ENCODE data around the gene ANKRD13B. TPM values are rescaled to one million over a fixed set of nuclear protein-coding genes. Genes with fewer than 3 reads are reported as not detected.
A peak's percentile ranks its signal among the peaks of the same experiment; 100 is the strongest.

The ANKRD13B gene
- total RNA-seq, 1 experiment from 2014 or later = 10.4 TPM

DNA sequence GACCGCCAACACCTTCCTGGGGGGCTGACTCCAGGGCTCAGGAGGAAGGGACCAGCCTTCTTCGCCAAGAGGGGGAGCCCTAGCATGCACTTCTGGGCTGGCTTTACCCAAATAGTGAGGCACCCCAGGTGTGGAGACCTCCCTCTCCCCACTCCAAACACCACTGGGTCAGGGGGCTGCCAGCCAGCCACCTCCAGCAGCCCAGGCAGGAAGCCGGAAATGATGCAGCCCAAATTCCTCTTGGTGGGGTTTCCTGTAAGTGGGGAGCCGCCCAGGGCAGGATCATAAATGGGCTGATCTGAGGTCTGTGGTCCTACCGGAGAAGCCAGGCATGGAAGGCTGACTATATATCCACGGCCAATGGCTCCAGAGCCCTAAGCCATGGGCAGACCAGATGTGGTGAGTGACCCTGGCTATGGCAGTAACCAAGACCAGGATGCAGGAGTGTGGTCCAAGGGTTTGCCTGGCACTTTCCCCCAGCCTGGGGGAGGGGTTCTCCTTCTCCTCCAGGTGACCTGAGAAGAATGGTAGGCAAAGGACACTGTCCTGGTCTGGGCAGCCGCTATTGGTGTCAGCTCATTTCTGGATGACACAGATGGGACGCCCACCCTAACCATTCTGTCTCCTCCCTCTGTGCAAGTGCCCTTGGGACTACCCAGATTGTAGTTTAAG is 7.7 kb upstream of the ANKRD13B start:
- intact Hi-C loops (cut with micrococcal nuclease; ENCODE audit: unreplicated experiment) = no loop called here
- ChIA-PET CTCF (interaction anchor here (1.3 kb wide), 1 partner anchor 29 kb away, joined by 4 read pairs; no protein-coding TSS in a partner anchor), POLR2A (interaction anchor here (0.6 kb wide), 1 partner anchor 12 kb away, joined by 4 read pairs; no protein-coding TSS in a partner anchor)
- H3K9me3 ChIP-seq = no peaks in the 10 kb centered on the region
- no peak for DNase-seq
- Mint-ChIP-seq H3K4me3 (ENCODE audit: unreplicated experiment) (no peak overlapping the region), H3K4me1 (ENCODE audit: low read depth, unreplicated experiment) (no peaks in the 10 kb centered on the region), H3K36me3 (ENCODE audit: insufficient read depth, unreplicated experiment) (peaks cover 8% of the 10 kb centered on the region), H3K27ac (ENCODE audit: unreplicated experiment) (no peak overlapping the region), H3K9me3 (ENCODE audit: unreplicated experiment) (no peaks in the 10 kb centered on the region), H3K27me3 (ENCODE audit: insufficient read depth, unreplicated experiment) (no peaks in the 10 kb centered on the region)
- TF ChIP-seq, protein P1, sequence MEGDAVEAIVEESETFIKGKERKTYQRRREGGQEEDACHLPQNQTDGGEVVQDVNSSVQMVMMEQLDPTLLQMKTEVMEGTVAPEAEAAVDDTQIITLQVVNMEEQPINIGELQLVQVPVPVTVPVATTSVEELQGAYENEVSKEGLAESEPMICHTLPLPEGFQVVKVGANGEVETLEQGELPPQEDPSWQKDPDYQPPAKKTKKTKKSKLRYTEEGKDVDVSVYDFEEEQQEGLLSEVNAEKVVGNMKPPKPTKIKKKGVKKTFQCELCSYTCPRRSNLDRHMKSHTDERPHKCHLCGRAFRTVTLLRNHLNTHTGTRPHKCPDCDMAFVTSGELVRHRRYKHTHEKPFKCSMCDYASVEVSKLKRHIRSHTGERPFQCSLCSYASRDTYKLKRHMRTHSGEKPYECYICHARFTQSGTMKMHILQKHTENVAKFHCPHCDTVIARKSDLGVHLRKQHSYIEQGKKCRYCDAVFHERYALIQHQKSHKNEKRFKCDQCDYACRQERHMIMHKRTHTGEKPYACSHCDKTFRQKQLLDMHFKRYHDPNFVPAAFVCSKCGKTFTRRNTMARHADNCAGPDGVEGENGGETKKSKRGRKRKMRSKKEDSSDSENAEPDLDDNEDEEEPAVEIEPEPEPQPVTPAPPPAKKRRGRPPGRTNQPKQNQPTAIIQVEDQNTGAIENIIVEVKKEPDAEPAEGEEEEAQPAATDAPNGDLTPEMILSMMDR (IDR thresholded peaks at IDR 0.05; ENCODE audit: insufficient read depth in 1 of 2, low read depth in 1 of 2, low read length in 1 of 2, severe bottlenecking in 1 of 2, unreplicated experiment in 1 of 2) = no peak
- peaks cover 4% of the 10 kb centered on the region for H3K36me3 ChIP-seq (ENCODE audit: control insufficient read depth, insufficient read depth, low read length)
- no TSS peak for BruUV-seq (replicated peaks)
- no peak overlapping the region for H3K4me3 ChIP-seq (ENCODE audit: low read depth, low read length)
- peaks cover 13% of the 10 kb centered on the region for H3K4me1 ChIP-seq
- H3K27me3 ChIP-seq (replicated peaks; ENCODE audit: control insufficient read depth, insufficient read depth, low read length) = no peaks in the 10 kb centered on the region

DNA sequence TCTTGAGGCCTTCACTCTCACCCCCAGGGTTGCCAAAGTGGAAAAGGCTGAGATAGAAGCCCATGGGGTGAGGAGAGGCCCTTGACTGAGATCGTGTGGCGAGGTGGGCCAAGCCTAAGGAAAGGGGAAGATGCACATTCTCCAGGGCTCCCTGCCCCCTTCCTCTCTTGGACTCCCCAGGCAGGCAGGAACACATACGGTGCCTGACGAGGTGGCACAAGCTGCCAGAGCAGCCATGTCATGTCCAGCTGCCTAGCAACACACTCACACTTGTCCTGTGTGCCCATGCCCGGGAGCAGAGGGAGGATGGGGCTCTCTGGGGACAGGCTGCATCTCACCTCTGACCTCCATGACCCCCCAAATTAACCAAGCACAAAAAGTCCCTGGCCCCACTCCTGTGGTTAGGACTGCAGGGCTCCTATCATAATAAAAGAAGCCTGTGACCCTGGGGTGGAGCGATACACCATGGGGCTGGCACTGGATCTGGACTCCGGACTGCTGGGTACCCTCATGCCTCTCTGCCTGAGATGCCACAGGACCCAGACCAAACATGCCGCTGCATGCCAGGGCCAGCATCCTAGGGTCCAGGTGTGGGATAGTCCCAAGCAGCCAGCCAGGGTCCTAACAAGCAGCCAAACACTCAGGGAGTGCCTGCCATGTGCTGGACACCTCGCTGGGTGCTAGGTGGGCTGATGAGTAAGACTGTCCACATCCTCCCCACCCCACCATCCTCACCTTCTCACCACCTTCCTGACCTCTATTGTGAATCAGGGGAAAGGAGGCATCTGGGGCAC is 6.1 kb upstream of the ANKRD13B start:
- intact Hi-C loops (cut with micrococcal nuclease; ENCODE audit: unreplicated experiment) = no loop called here
- no peak overlapping the region for H3K4me3 ChIP-seq (ENCODE audit: low read depth, low read length)
- ChIA-PET CTCF (no interaction called here), POLR2A (no interaction called here)
- H3K36me3 ChIP-seq (ENCODE audit: control insufficient read depth, insufficient read depth, low read length) = peaks cover 4% of the 10 kb centered on the region
- Mint-ChIP-seq H3K36me3 (ENCODE audit: insufficient read depth, unreplicated experiment) (peaks cover 8% of the 10 kb centered on the region), H3K27ac (ENCODE audit: unreplicated experiment) (no peak overlapping the region), H3K4me3 (ENCODE audit: unreplicated experiment) (no peak overlapping the region), H3K4me1 (ENCODE audit: low read depth, unreplicated experiment) (no peaks in the 10 kb centered on the region), H3K9me3 (ENCODE audit: unreplicated experiment) (no peaks in the 10 kb centered on the region), H3K27me3 (ENCODE audit: insufficient read depth, unreplicated experiment) (no peaks in the 10 kb centered on the region)
- H3K4me1 ChIP-seq = peaks cover 18% of the 10 kb centered on the region
- no peaks in the 10 kb centered on the region for H3K27me3 ChIP-seq (replicated peaks; ENCODE audit: control insufficient read depth, insufficient read depth, low read length)
- no peaks in the 10 kb centered on the region for H3K9me3 ChIP-seq
- TF ChIP-seq, protein P1 (IDR thresholded peaks at IDR 0.05; ENCODE audit: insufficient read depth in 1 of 2, low read depth in 1 of 2, low read length in 1 of 2, severe bottlenecking in 1 of 2, unreplicated experiment in 1 of 2) = no peak
- DNase-seq = no peak
- no TSS peak for BruUV-seq (replicated peaks)

DNA sequence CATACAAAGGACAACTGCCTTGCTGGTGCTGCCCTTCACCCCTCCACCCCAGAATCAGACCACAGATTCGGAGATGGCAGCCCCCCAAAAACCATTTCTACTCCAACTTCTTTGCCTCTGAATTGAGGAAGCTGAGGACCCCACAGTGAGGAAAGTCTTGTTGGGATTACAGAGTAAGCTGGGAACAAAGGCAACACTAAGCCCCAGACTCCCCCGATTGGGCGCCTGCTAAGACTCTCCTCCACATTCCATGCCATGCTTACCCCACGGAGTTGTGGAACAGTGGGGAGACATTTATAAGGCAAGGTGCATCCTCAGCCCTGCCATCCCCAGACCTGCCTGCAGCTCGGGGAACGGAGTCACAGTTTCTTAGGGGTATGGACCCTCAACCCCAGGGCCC is 5.3 kb upstream of the ANKRD13B start:
- DNase-seq = no peak
- Mint-ChIP-seq H3K4me1 (ENCODE audit: low read depth, unreplicated experiment) (no peaks in the 10 kb centered on the region), H3K4me3 (ENCODE audit: unreplicated experiment) (peak overlapping the region; percentile 86), H3K9me3 (ENCODE audit: unreplicated experiment) (no peaks in the 10 kb centered on the region), H3K36me3 (ENCODE audit: insufficient read depth, unreplicated experiment) (peaks cover 8% of the 10 kb centered on the region), H3K27me3 (ENCODE audit: insufficient read depth, unreplicated experiment) (no peaks in the 10 kb centered on the region), H3K27ac (ENCODE audit: unreplicated experiment) (no peak overlapping the region)
- TF ChIP-seq, protein P1 (IDR thresholded peaks at IDR 0.05; ENCODE audit: insufficient read depth in 1 of 2, low read depth in 1 of 2, low read length in 1 of 2, severe bottlenecking in 1 of 2, unreplicated experiment in 1 of 2) = no peak
- CTCF ChIA-PET = interaction anchor here (1.4 to 1.9 kb wide), 2 partner anchors 30 to 52 kb away, joined by 4 to 7 read pairs; no protein-coding TSS in a partner anchor
- intact Hi-C loops (cut with micrococcal nuclease; ENCODE audit: unreplicated experiment) = no loop called here
- POLR2A ChIA-PET = no interaction called here
- H3K4me3 ChIP-seq (ENCODE audit: low read depth, low read length) = no peak overlapping the region
- H3K9me3 ChIP-seq = no peaks in the 10 kb centered on the region
- peaks cover 25% of the 10 kb centered on the region for H3K4me1 ChIP-seq
- BruUV-seq (replicated peaks) = no TSS peak
- H3K27me3 ChIP-seq (replicated peaks; ENCODE audit: control insufficient read depth, insufficient read depth, low read length) = no peaks in the 10 kb centered on the region
- H3K36me3 ChIP-seq (ENCODE audit: control insufficient read depth, insufficient read depth, low read length) = peaks cover 3% of the 10 kb centered on the region

Measured in Caco-2 (cell line).